ENCODE data around the gene RALGAPA1. TPM values are rescaled to one million over a fixed set of nuclear protein-coding genes. Genes with fewer than 3 reads are reported as not detected.
A peak's percentile ranks its signal among the peaks of the same experiment; 100 is the strongest.

Gene RALGAPA1
- total and polyA plus RNA-seq, 9 of the 15 experiments (the other 6 are each of a cell fraction or from before 2014, with no cell fraction given), result 2.5 to 16.3 (median 6.2) TPM

DNA sequence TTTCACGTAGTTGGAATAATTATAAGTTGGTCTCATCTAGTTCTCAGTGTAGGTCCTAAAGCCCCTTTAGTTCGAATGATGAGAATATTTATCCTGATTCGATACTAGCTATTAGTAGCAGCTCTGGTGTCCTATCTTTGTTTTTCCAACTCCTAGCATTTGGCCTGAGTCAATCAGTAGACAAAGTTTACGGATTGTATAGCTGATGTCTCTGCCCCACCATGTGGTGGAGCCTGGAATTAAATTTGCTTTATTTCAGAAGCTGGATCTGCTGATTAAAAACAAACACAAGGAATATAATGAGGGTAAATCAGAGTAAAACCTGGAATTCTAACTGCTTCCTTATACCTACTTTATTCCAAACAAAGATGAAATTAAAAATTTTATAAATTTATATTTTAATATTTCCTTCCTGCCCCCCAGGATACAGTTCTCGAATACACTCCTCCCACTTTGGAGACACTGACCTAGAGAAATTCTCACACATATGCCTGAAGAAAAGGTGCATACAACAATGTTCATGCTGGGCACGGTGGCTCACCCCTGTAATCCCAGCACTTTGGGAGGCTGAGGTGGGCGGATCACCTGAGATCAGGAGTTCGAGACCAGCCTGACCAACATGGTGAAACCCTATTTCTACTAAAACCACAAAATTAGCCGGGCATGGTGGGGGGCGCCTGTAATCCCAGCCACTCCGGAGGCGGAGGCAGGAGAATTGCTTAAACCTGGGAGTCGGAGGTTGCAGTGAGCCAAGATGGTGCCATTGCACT lies 9.4 kb upstream of the RALGAPA1 start:
- BruUV-seq (replicated peaks), result no TSS peak
- Histone ChIP-seq H3K27me3 (ENCODE audit: control insufficient read depth in 2 of 2, insufficient read depth in 2 of 2, low read length in 2 of 2) (no peaks in the 10 kb centered on the region), H3K4me2 (ENCODE audit: insufficient read depth, low read length) (peak overlapping the region; percentile 11; the same call in 1 of the 2 replicates), H3K4me3 (no peak overlapping the region), H3K27ac (ENCODE audit: extremely low read depth, low read depth, low read length) (no peak overlapping the region), H4K20me1 (replicated peaks; ENCODE audit: control insufficient read depth, insufficient read depth, low read length) (no peaks in the 10 kb centered on the region), H3K4me1 (replicated peaks in 1 of 2; ENCODE audit: control insufficient read depth in 2 of 2, insufficient read depth in 2 of 2, low read length in 2 of 2) (peaks cover 0 to 3% of the 10 kb centered on the region in 2 experiments; a peak in 1 of 5 replicates), H3K79me2 (ENCODE audit: control insufficient read depth, insufficient read depth, low read length) (no peaks in the 10 kb centered on the region), H3K36me3 (ENCODE audit: control insufficient read depth, insufficient read depth, low read length) (no peaks in the 10 kb centered on the region), H3K9ac (ENCODE audit: insufficient read depth in 1 of 2, low read depth in 2 of 2, low read length in 2 of 2) (no peak overlapping the region), H3K9me1 (ENCODE audit: control insufficient read depth, insufficient read depth, low read length) (no peaks in the 10 kb centered on the region), H3K9me3 (replicated peaks; ENCODE audit: control insufficient read depth, insufficient read depth, low read depth, low read length) (no peaks in the 10 kb centered on the region), H2AFZ (ENCODE audit: low read depth, low read length) (peak overlapping the region; percentile 39; the same call in 1 of the 2 replicates)
- 16% methylated on average over 12 of the region's 13 CpGs for WGBS (ENCODE audit: insufficient coverage, low coverage, missing lambda C conversion rate)
- TF ChIP-seq, protein P1, sequence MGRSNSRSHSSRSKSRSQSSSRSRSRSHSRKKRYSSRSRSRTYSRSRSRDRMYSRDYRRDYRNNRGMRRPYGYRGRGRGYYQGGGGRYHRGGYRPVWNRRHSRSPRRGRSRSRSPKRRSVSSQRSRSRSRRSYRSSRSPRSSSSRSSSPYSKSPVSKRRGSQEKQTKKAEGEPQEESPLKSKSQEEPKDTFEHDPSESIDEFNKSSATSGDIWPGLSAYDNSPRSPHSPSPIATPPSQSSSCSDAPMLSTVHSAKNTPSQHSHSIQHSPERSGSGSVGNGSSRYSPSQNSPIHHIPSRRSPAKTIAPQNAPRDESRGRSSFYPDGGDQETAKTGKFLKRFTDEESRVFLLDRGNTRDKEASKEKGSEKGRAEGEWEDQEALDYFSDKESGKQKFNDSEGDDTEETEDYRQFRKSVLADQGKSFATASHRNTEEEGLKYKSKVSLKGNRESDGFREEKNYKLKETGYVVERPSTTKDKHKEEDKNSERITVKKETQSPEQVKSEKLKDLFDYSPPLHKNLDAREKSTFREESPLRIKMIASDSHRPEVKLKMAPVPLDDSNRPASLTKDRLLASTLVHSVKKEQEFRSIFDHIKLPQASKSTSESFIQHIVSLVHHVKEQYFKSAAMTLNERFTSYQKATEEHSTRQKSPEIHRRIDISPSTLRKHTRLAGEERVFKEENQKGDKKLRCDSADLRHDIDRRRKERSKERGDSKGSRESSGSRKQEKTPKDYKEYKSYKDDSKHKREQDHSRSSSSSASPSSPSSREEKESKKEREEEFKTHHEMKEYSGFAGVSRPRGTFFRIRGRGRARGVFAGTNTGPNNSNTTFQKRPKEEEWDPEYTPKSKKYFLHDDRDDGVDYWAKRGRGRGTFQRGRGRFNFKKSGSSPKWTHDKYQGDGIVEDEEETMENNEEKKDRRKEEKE (IDR thresholded peaks at IDR 0.05; ENCODE audit: borderline replicate concordance in 1 of 2, control insufficient read depth in 1 of 2, low read depth in 2 of 2, low read length in 1 of 2), result no peak
- TF ChIP-seq RAD21 (CRISPR knock-in tag; conservative IDR thresholded peaks at IDR 0.05 in 1 of 2, IDR thresholded peaks at IDR 0.05 in 1 of 2) (peak; percentile 44 to 64), NR4A1 (CRISPR knock-in tag; IDR thresholded peaks at IDR 0.05) (no peak), NR4A1 (tag; IDR thresholded peaks at IDR 0.05) (no peak), MAFG (tag; conservative IDR thresholded peaks at IDR 0.05) (no peak), TFAM (CRISPR knock-in tag; conservative IDR thresholded peaks at IDR 0.05) (no peak)
- TF ChIP-seq, protein P2, sequence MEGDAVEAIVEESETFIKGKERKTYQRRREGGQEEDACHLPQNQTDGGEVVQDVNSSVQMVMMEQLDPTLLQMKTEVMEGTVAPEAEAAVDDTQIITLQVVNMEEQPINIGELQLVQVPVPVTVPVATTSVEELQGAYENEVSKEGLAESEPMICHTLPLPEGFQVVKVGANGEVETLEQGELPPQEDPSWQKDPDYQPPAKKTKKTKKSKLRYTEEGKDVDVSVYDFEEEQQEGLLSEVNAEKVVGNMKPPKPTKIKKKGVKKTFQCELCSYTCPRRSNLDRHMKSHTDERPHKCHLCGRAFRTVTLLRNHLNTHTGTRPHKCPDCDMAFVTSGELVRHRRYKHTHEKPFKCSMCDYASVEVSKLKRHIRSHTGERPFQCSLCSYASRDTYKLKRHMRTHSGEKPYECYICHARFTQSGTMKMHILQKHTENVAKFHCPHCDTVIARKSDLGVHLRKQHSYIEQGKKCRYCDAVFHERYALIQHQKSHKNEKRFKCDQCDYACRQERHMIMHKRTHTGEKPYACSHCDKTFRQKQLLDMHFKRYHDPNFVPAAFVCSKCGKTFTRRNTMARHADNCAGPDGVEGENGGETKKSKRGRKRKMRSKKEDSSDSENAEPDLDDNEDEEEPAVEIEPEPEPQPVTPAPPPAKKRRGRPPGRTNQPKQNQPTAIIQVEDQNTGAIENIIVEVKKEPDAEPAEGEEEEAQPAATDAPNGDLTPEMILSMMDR (IDR thresholded peaks at IDR 0.05 in 2 of 3, conservative IDR thresholded peaks at IDR 0.05 in 1 of 3; ENCODE audit: insufficient read depth in 2 of 3, low read depth in 1 of 3, low read length in 3 of 3), result peak; percentile 46 to 69 (median 56); a peak in 5 of 6 replicates
- TF ChIP-seq, protein P3, sequence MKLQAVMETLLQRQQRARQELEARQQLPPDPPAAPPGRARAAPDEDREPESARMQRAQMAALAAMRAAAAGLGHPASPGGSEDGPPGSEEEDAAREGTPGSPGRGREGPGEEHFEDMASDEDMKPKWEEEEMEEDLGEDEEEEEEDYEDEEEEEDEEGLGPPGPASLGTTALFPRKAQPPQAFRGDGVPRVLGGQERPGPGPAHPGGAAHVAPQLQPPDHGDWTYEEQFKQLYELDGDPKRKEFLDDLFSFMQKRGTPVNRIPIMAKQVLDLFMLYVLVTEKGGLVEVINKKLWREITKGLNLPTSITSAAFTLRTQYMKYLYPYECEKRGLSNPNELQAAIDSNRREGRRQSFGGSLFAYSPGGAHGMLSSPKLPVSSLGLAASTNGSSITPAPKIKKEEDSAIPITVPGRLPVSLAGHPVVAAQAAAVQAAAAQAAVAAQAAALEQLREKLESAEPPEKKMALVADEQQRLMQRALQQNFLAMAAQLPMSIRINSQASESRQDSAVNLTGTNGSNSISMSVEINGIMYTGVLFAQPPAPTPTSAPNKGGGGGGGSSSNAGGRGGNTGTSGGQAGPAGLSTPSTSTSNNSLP (IDR thresholded peaks at IDR 0.05; ENCODE audit: borderline replicate concordance, low read depth, low read length), result peak; percentile 75; the same call in 1 of the 2 replicates
- TF ChIP-seq, protein P4, sequence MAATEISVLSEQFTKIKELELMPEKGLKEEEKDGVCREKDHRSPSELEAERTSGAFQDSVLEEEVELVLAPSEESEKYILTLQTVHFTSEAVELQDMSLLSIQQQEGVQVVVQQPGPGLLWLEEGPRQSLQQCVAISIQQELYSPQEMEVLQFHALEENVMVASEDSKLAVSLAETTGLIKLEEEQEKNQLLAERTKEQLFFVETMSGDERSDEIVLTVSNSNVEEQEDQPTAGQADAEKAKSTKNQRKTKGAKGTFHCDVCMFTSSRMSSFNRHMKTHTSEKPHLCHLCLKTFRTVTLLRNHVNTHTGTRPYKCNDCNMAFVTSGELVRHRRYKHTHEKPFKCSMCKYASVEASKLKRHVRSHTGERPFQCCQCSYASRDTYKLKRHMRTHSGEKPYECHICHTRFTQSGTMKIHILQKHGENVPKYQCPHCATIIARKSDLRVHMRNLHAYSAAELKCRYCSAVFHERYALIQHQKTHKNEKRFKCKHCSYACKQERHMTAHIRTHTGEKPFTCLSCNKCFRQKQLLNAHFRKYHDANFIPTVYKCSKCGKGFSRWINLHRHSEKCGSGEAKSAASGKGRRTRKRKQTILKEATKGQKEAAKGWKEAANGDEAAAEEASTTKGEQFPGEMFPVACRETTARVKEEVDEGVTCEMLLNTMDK (IDR thresholded peaks at IDR 0.05; ENCODE audit: borderline replicate concordance, insufficient read depth, low read depth, low read length, poor library complexity, severe bottlenecking), result peak; percentile 15
- FAIRE-seq, result peak; percentile 42
- CTCF ChIA-PET (ENCODE audit: low intra/inter-chr PET ratio), result interaction anchor here (1.0 kb wide), 1 partner anchor 678 kb away, joined by 5 read pairs; no protein-coding TSS in a partner anchor
- intact Hi-C loops (cut with micrococcal nuclease), result loop anchor here (5.0 to 10.0 kb wide), 2 partner anchors 131 to 394 kb away; no protein-coding TSS in a partner anchor
- DNase-seq (ENCODE audit: extremely low read depth in 1 of 4, low spot score in 3 of 4), result peak; percentile 6 to 52 (median 24)
- in situ Hi-C loops (cut with MboI), result loop anchor here (10.0 kb wide), 1 partner anchor 384 kb away; no protein-coding TSS in a partner anchor
- POLR2A ChIA-PET, result interaction anchor here (0.6 to 1.5 kb wide), 2 partner anchors 17 to 268 kb away, joined by 3 to 4 read pairs; no protein-coding TSS in a partner anchor
- peak; percentile 83 for ATAC-seq

Data from K562 (cell line).